Kidney epithelial cell (primary cell): ENCODE measurements around the gene STX8. TPM values are rescaled to one million over a fixed set of nuclear protein-coding genes. Genes with fewer than 3 reads are reported as not detected.
"Not testable (repeated sequence)": the region's sequence is repeated elsewhere in the genome, so short reads cannot be mapped to it uniquely, and the experiment has no call there.

Experiments used
- DNase-seq: peaks from one replicate; pipeline ENCODE4 v3.0.0-alpha.2; 2010; ENCODE audit warnings: low read depth
- H3K27me3 ChIP-seq: 2 replicates; pipeline ENCODE4 v1.6.0; 2011; ENCODE audit warnings: low read length; ENCODE audit not compliant: control insufficient read depth, insufficient read depth
- H3K36me3 ChIP-seq: 2 replicates; pipeline ENCODE4 v1.5.1; 2011; ENCODE audit warnings: low read length; ENCODE audit not compliant: control insufficient read depth, insufficient read depth
- H3K4me3 ChIP-seq: 2 replicates; pipeline ENCODE4 v1.5.1; 2011; ENCODE audit warnings: low read depth, mild to moderate bottlenecking, control low read depth, low read length
- CTCF ChIP-seq: IDR thresholded peaks from 2 replicates; pipeline ENCODE4 v1.5.1; 2011; ENCODE audit warnings: mild to moderate bottlenecking, moderate library complexity, low read length, control low read depth, inconsistent platforms; ENCODE audit not compliant: insufficient read depth, poor library complexity, severe bottlenecking
- total RNA-seq: library from RNA; depleted of rRNA; stranded (reverse); fragments of >200 nt; gene quantifications from 2 replicates; pipeline ENCODE4 v1.2.3, GENCODE V29; 2015

STX8 gene
- total RNA-seq, 1 donor from 2014 or later: 76.3 TPM

GRCh38 chr17:9261081-9262012 is 314.3 kb downstream of the STX8 start:
- no peak for TF ChIP-seq CTCF
- no peaks in the 10 kb centered on the region for H3K36me3 ChIP-seq
- no peaks in the 10 kb centered on the region for H3K27me3 ChIP-seq
- no peak overlapping the region for H3K4me3 ChIP-seq
- DNase-seq: no peak

GRCh38 chr17:9259419-9259818 is 316.2 kb downstream of the STX8 start:
- TF ChIP-seq CTCF: no peak
- no peak for DNase-seq
- Histone ChIP-seq H3K27me3 (no peaks in the 10 kb centered on the region), H3K36me3 (no peaks in the 10 kb centered on the region), H3K4me3 (no peak overlapping the region)

GRCh38 chr17:9258115-9259015 is 317.3 kb downstream of the STX8 start:
- no peak for TF ChIP-seq CTCF
- Histone ChIP-seq H3K4me3 (no peak overlapping the region), H3K27me3 (no peaks in the 10 kb centered on the region), H3K36me3 (no peaks in the 10 kb centered on the region)
- no peak for DNase-seq

- not testable (repeated sequence) for H3K4me3 ChIP-seq, H3K36me3 ChIP-seq, DNase-seq, H3K27me3 ChIP-seq
These were observed 318.0 kb downstream of the STX8 start for GRCh38 chr17:9257630-9257965.

GRCh38 chr17:9256751-9257629 is 318.6 kb downstream of the STX8 start:
- TF ChIP-seq CTCF: no peak
- H3K4me3 ChIP-seq: no peak overlapping the region
- H3K36me3 ChIP-seq: no peaks in the 10 kb centered on the region
- no peaks in the 10 kb centered on the region for H3K27me3 ChIP-seq
- DNase-seq: no peak

GRCh38 chr17:9256361-9256750 is 319.3 kb downstream of the STX8 start:
- TF ChIP-seq CTCF: no peak
- Histone ChIP-seq H3K27me3 (no peaks in the 10 kb centered on the region), H3K36me3 (no peaks in the 10 kb centered on the region), H3K4me3 (no peak overlapping the region)
- DNase-seq: no peak
